HG03442 (cell line): ENCODE measurements around the gene FPGT.
"Not testable (repeated sequence)": the region's sequence is repeated elsewhere in the genome, so short reads cannot be mapped to it uniquely, and the experiment has no call there.

ENCODE experiments used
- ATAC-seq: cut with Tn5 transposase; IDR thresholded peaks from one replicate; pipeline ENCODE4 v1.9.1; 2021; ENCODE audit warnings: mild to moderate bottlenecking, moderate library complexity; ENCODE audit not compliant: unreplicated experiment

FPGT gene

DNA sequence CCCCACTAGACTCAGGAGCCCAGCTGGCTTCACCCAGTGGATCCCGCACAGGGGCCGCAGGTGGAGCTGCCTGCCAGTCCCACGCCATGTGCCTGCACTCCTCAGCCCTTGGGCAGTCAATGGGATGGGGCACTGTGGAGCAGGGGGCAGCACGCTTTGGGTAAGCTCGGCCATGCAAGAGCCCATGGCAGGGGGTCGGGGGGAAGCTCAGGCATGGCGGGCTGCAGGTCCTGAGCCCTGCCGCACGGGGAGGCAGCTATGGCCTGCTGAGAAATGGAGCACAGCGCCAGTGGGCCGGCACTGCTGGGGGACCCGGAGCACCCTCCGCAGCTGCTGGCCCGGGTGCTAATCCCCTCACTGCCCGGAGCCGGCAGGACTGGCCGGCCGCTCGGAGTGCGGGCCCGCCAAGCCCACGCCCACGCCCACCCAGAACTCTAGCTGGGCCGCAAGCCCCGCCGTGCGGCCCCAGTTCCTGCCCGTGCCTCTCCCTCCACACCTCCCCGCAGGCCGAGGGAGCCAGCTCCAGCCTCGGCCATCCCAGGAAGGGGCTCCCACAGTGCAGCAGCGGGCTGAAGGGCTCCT, 55.3 kb downstream of the FPGT start:
- ATAC-seq, result not testable (repeated sequence)
